ENCODE measurements around the gene FBXL2.

The FBXL2 gene

DNA sequence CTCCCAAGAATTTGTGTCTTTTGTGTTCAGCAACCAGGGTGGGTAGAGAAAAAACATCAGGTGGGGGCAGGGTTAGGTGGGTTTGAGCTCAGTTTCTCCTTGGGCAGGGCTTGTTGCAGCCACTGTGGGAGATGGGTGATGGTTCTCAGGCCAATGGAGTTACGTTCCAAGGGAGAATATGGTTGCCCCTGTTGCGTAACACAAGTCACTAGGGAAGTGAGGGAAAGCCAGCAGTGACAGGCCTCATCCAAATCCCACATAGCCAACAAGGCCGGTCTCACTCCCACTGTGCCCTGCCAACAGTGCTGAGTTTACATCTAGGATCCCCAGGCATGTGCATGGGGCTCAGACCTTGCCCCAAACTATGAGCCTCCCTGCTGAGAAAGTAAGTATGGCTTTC is 7.9 kb upstream of the FBXL2 start:
- Histone ChIP-seq H3K4me1 (ENCODE audit: insufficient read depth, low read length, severe bottlenecking) (no peaks in the 10 kb centered on the region), H3F3A (ENCODE audit: insufficient read depth, low read length) (no peaks in the 10 kb centered on the region), H3K9ac (ENCODE audit: low read length) (no peak overlapping the region), H3K9me3 (ENCODE audit: low read length) (no peaks in the 10 kb centered on the region), H3K9me2 (ENCODE audit: low read depth, low read length) (no peaks in the 10 kb centered on the region), H4K20me1 (ENCODE audit: insufficient read depth, low read length) (no peaks in the 10 kb centered on the region), H2AFZ (ENCODE audit: low read length) (no peak overlapping the region), H3K79me2 (ENCODE audit: insufficient read depth, low read length) (no peaks in the 10 kb centered on the region), H3K27me3 (ENCODE audit: insufficient read depth, low read length) (no peaks in the 10 kb centered on the region), H3K4me3 (ENCODE audit: low read depth, low read length, poor library complexity, severe bottlenecking) (no peak overlapping the region), H3K27ac (ENCODE audit: low read depth, low read length, poor library complexity, severe bottlenecking) (no peak overlapping the region), H3K36me3 (ENCODE audit: insufficient read depth, low read length) (no peaks in the 10 kb centered on the region), H3K4me2 (ENCODE audit: low read length) (no peak overlapping the region)
- no peak for TF ChIP-seq EZH2 (IDR thresholded peaks at IDR 0.05; ENCODE audit: borderline replicate concordance, low read length)
- TF ChIP-seq, protein P1, sequence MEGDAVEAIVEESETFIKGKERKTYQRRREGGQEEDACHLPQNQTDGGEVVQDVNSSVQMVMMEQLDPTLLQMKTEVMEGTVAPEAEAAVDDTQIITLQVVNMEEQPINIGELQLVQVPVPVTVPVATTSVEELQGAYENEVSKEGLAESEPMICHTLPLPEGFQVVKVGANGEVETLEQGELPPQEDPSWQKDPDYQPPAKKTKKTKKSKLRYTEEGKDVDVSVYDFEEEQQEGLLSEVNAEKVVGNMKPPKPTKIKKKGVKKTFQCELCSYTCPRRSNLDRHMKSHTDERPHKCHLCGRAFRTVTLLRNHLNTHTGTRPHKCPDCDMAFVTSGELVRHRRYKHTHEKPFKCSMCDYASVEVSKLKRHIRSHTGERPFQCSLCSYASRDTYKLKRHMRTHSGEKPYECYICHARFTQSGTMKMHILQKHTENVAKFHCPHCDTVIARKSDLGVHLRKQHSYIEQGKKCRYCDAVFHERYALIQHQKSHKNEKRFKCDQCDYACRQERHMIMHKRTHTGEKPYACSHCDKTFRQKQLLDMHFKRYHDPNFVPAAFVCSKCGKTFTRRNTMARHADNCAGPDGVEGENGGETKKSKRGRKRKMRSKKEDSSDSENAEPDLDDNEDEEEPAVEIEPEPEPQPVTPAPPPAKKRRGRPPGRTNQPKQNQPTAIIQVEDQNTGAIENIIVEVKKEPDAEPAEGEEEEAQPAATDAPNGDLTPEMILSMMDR (IDR thresholded peaks at IDR 0.05; ENCODE audit: low read length) = no peak

DNA sequence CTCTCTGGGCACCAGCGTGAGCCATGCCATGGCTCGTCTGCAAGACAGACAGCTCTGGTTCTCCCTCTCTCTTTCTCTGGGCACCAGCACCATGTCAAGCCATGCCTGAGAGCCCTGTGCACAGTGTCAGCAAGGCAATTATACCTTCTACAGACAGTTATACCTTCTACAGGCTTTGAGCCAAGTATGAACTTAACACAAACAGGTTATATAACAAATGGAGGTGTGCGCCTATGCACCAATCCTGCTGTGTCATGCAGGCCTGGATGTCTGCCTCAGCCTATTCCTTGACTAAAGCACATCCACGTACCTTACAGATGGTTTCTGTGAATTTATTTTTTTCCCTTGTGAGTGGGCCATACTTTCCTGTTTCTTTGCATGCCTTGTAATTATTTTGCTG is 5.9 kb upstream of the FBXL2 start:
- Histone ChIP-seq H4K20me1 (ENCODE audit: insufficient read depth, low read length) (no peaks in the 10 kb centered on the region), H3K36me3 (ENCODE audit: insufficient read depth, low read length) (no peaks in the 10 kb centered on the region), H3K4me3 (ENCODE audit: low read depth, low read length, poor library complexity, severe bottlenecking) (no peak overlapping the region), H3K9me2 (ENCODE audit: low read depth, low read length) (no peaks in the 10 kb centered on the region), H3K9ac (ENCODE audit: low read length) (no peak overlapping the region), H2AFZ (ENCODE audit: low read length) (no peak overlapping the region), H3F3A (ENCODE audit: insufficient read depth, low read length) (no peaks in the 10 kb centered on the region), H3K27me3 (ENCODE audit: insufficient read depth, low read length) (no peaks in the 10 kb centered on the region), H3K27ac (ENCODE audit: low read depth, low read length, poor library complexity, severe bottlenecking) (no peak overlapping the region), H3K4me2 (ENCODE audit: low read length) (no peak overlapping the region), H3K4me1 (ENCODE audit: insufficient read depth, low read length, severe bottlenecking) (no peaks in the 10 kb centered on the region), H3K9me3 (ENCODE audit: low read length) (no peaks in the 10 kb centered on the region), H3K79me2 (ENCODE audit: insufficient read depth, low read length) (no peaks in the 10 kb centered on the region)
- no peak for TF ChIP-seq EZH2 (IDR thresholded peaks at IDR 0.05; ENCODE audit: borderline replicate concordance, low read length)
- TF ChIP-seq, protein P1 (IDR thresholded peaks at IDR 0.05; ENCODE audit: low read length) = no peak

DNA sequence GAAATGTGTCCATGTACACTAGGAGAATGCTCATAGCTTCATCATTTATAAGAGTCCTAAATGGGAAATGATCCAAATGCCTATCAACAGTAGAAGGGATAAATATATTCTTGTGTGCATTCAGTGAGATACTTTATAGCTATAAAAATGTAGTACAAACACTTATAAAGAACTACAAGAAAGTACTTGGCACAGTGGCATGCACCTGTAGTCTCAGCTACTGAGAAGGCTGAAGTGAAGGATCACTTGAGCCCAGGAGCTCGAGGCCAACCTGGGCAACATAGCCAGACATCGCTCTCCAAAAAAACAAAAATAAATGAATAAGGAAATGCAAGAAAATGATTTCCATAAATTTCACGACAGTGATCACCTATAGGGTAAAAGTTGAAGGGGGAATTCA is 3.6 kb upstream of the FBXL2 start:
- H3K79me2 ChIP-seq (ENCODE audit: insufficient read depth, low read length) = no peaks in the 10 kb centered on the region
- H3K27me3 ChIP-seq (ENCODE audit: insufficient read depth, low read length) = no peaks in the 10 kb centered on the region
- H4K20me1 ChIP-seq (ENCODE audit: insufficient read depth, low read length) = no peaks in the 10 kb centered on the region
- no peak overlapping the region for H3K4me3 ChIP-seq (ENCODE audit: low read depth, low read length, poor library complexity, severe bottlenecking)
- H3K4me2 ChIP-seq (ENCODE audit: low read length) = no peak overlapping the region
- no peaks in the 10 kb centered on the region for H3K9me2 ChIP-seq (ENCODE audit: low read depth, low read length)
- TF ChIP-seq EZH2 (IDR thresholded peaks at IDR 0.05; ENCODE audit: borderline replicate concordance, low read length) = no peak
- TF ChIP-seq, protein P1 (IDR thresholded peaks at IDR 0.05; ENCODE audit: low read length) = no peak
- H3K9ac ChIP-seq (ENCODE audit: low read length) = no peak overlapping the region
- no peaks in the 10 kb centered on the region for H3K9me3 ChIP-seq (ENCODE audit: low read length)
- no peak overlapping the region for H3K27ac ChIP-seq (ENCODE audit: low read depth, low read length, poor library complexity, severe bottlenecking)
- no peak overlapping the region for H2AFZ ChIP-seq (ENCODE audit: low read length)
- H3K4me1 ChIP-seq (ENCODE audit: insufficient read depth, low read length, severe bottlenecking) = peaks cover 11% of the 10 kb centered on the region
- no peaks in the 10 kb centered on the region for H3K36me3 ChIP-seq (ENCODE audit: insufficient read depth, low read length)
- H3F3A ChIP-seq (ENCODE audit: insufficient read depth, low read length) = no peaks in the 10 kb centered on the region
